HFF-Myc (cell line): Measurements from ENCODE around the gene XRCC5.

Experiments
- DNase-seq: peaks from one replicate; pipeline ENCODE4 v3.0.0-alpha.2; 2011; ENCODE audit warnings: low read depth; ENCODE audit errors: extremely low read depth
- H3K4me3 ChIP-seq: replicated peaks from 2 replicates; pipeline ENCODE4 v1.5.1; 2011; ENCODE audit warnings: low read depth, mild to moderate bottlenecking, control low read depth, low read length
- TF ChIP-seq, protein P1 (sequence below): IDR thresholded peaks from 2 replicates; pipeline ENCODE4 v1.5.1; 2012; ENCODE audit warnings: mild to moderate bottlenecking, low read depth, low read length, control low read depth; ENCODE audit errors: missing control alignments

The XRCC5 gene

GRCh38 chr2:216234106-216234505, 125.0 kb downstream of the XRCC5 start:
- H3K4me3 ChIP-seq: no peak overlapping the region
- TF ChIP-seq, protein P1, sequence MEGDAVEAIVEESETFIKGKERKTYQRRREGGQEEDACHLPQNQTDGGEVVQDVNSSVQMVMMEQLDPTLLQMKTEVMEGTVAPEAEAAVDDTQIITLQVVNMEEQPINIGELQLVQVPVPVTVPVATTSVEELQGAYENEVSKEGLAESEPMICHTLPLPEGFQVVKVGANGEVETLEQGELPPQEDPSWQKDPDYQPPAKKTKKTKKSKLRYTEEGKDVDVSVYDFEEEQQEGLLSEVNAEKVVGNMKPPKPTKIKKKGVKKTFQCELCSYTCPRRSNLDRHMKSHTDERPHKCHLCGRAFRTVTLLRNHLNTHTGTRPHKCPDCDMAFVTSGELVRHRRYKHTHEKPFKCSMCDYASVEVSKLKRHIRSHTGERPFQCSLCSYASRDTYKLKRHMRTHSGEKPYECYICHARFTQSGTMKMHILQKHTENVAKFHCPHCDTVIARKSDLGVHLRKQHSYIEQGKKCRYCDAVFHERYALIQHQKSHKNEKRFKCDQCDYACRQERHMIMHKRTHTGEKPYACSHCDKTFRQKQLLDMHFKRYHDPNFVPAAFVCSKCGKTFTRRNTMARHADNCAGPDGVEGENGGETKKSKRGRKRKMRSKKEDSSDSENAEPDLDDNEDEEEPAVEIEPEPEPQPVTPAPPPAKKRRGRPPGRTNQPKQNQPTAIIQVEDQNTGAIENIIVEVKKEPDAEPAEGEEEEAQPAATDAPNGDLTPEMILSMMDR: no peak
- DNase-seq: no peak

DNA sequence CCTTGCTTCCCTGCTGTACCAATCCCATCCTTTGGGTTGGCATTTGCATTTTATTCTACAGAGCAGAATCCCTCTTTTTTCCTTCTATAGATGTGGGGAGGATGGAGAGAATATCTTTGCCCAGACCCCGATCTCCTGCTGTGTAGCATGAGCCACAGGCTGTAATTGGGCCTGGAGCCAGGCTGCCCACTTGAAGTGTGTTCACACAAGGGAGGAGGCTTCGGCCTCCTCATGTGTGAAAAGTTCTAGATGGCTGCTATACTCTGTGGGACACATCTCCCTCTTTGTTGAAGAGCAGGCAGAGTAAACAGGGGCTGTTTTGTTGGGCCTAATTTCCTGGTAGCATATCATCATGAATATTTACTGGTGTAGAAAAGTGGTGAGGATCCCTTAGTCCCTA, 126.3 kb downstream of the XRCC5 start:
- TF ChIP-seq, protein P1: no peak
- no peak for DNase-seq

GRCh38 chr2:216235896-216236295, 126.7 kb downstream of the XRCC5 start:
- no peak for DNase-seq
- TF ChIP-seq, protein P1: no peak
- no peak overlapping the region for H3K4me3 ChIP-seq

More for the DNA sequence above, 126.3 kb downstream of the XRCC5 start:
- H3K4me3 ChIP-seq: no peak overlapping the region

GRCh38 chr2:216236486-216236885, 127.3 kb downstream of the XRCC5 start:
- H3K4me3 ChIP-seq: no peak overlapping the region
- TF ChIP-seq, protein P1: no peak
- DNase-seq: no peak

- TF ChIP-seq, protein P1: no peak
- H3K4me3 ChIP-seq: no peak overlapping the region
- DNase-seq: no peak
Measured at GRCh38 chr2:216242365-216242764, 133.2 kb downstream of the XRCC5 start.

- DNase-seq: no peak
- TF ChIP-seq, protein P1: no peak
- no peak overlapping the region for H3K4me3 ChIP-seq
Measured at GRCh38 chr2:216243026-216243425, 133.9 kb downstream of the XRCC5 start.

DNA sequence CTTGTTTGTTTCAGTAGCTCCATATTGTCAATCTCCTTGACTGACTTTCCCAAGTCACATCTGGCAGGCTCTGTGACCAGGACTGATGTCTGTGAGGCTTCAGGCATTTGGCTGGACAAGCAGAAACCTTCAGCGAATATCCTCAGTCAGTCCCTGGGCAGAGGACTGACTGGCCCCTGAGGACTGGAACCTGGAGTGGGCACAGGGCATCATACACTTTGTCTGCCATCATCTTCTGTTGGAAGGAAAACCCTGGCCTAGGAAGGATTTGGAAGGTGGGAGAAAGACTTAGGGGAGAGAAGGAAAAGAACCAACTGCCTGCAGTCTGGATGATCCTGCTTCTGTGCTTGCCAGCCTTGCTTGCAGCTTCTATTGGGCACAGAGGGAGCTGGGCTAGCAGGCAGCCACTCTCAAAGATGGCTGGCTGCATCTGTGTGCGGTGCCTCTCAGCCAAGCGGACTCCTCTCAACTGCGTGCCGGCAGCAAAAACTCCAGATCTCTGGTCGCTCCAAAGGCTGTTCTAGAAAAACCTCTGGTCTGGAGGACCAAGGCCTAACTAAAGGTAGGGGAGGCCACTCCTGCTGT, 136.3 kb downstream of the XRCC5 start:
- no peak overlapping the region for H3K4me3 ChIP-seq
- TF ChIP-seq, protein P1: no peak
- DNase-seq: no peak
